Measurements from ENCODE around the gene TVP23A. TPM values are rescaled to one million over a fixed set of nuclear protein-coding genes. Genes with fewer than 3 reads are reported as not detected.
A peak's percentile ranks its signal among the peaks of the same experiment; 100 is the strongest.

TVP23A gene
- polyA plus RNA-seq, 3 donors = 2.9 to 5.0 (median 3.8) TPM

GRCh38 chr16:10737068-10737625, 81.4 kb downstream of the TVP23A start:
- peak in 8 of 11 donors; percentile 53 to 68 (median 64) for DNase-seq (ENCODE audit: extremely low read depth in 1 of 11, low read depth in 9 of 11, low spot score in 4 of 11)

DNA sequence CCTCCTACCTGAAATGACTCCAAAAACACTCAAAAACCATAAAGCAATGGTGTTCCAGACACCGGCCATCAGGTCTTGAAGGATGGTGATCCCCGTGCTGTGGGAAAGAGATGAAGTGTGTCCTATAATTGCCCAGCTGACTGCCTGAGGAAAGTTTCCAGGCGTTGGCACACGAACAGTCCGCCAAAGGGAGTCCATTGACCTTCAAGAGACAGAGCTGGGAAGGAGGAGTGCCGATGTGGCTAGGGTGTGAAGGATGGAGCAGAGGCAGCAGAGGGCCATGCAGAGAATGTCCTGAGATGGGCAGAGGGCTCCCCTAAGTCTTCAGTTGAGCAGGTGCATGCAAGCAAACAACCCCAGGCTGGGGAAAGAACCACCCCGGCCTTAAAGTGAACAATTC, 86.8 kb downstream of the TVP23A start:
- no peak for DNase-seq (ENCODE audit: extremely low read depth in 1 of 11, low read depth in 9 of 11, low spot score in 4 of 11)

GRCh38 chr16:10729104-10730048, 89.2 kb downstream of the TVP23A start:
- no peak for DNase-seq (ENCODE audit: extremely low read depth in 1 of 11, low read depth in 9 of 11, low spot score in 4 of 11)

DNA sequence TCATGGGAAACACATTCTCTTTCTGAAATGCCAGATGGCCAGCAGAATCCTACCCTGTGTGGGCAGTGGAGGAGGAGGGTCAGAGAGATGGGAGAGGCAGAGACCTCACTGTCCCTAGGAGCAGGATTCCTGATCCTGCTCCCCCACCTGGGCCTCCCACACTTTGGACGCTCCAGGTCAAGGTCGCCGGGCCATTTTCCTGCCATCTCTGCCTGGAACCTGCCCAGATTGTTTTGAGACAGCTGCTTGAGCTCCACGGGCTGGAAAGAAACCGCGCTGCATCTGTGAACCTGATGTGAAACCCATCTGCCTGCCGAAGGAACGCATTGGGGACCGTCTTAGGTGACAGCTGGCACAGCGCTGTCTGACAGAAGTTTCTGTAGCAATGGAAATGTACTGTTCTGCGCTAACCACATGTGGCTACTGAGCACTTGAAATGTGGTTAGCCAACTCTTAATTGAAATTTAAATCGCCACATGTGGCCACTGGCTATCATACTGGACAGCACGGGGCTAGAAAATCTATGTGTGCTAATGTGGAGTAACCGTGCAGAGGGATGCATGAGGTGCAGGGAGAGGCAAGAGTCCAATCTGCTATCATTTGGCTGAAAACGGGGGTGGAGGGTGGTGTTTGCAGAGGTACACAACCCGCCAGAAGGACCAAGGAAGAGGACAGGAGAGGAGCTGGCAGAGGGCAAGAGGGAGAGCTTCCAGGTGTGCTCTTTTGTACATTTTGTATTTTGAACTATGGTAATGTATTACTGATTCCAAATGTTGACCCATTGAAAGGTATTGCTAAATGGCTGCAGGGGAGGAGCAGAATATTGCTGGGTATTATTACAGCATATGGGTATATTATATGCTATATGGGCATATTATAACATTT, 90.3 kb downstream of the TVP23A start:
- DNase-seq (ENCODE audit: extremely low read depth in 1 of 11, low read depth in 9 of 11, low spot score in 4 of 11) = peak in 3 of 11 donors; percentile 27 to 40 (median 33)

Other genes starting within 250 kb of the TVP23A start
- gene EMP2, start 238.2 kb downstream of the TVP23A start, polyA plus RNA-seq (ENCODE audit: insufficient read length in 3 of 3) = 10 to 100 TPM; 20.7 to 25.8 (median 22.7) TPM
- gene TEKT5, start 123.9 kb downstream of the TVP23A start, polyA plus RNA-seq (ENCODE audit: insufficient read length in 3 of 3) = under 1 TPM; 0.16 to 0.36 (median 0.26) TPM
- 10 to 100 TPM; 31.1 to 33.6 (median 33.5) TPM for gene NUBP1, start 75.0 kb downstream of the TVP23A start, polyA plus RNA-seq (ENCODE audit: insufficient read length in 3 of 3)
- gene CIITA, start 58.4 kb upstream of the TVP23A start, polyA plus RNA-seq (ENCODE audit: insufficient read length in 3 of 3) = 10 to 100 TPM in 1 of 3 donors, 1 to 10 TPM in 2; 4.8 to 10.7 (median 5.0) TPM
- gene DEXI, start 123.7 kb upstream of the TVP23A start, polyA plus RNA-seq (ENCODE audit: insufficient read length in 3 of 3) = 10 to 100 TPM; 42.0 to 54.6 (median 43.9) TPM
- gene CLEC16A, start 125.8 kb upstream of the TVP23A start, polyA plus RNA-seq (ENCODE audit: insufficient read length in 3 of 3) = 10 to 100 TPM; 24.2 to 26.8 (median 24.9) TPM